Hepatocyte (in vitro differentiated cells): Measurements from ENCODE around the gene ADGRL3. TPM values are rescaled to one million over a fixed set of nuclear protein-coding genes. Genes with fewer than 3 reads are reported as not detected.

Experiments
- DNase-seq: peaks from one replicate; pipeline ENCODE4 v3.0.0-alpha.2; 2016; ENCODE audit warnings: low spot score
- H2AFZ ChIP-seq: fragments of 200-600 bp; sonication (generic); 2 replicates; pipeline ENCODE4 v1.6.0; 2016; ENCODE audit warnings: antibody characterized with exemption, mild to moderate bottlenecking
- H3K27ac ChIP-seq: fragments of 200-600 bp; sonication (generic); 2 replicates; pipeline ENCODE4 v1.5.1; 2016; ENCODE audit warnings: mild to moderate bottlenecking
- H3K27me3 ChIP-seq: fragments of 200-600 bp; sonication (generic); 2 replicates; pipeline ENCODE4 v1.6.1; 2016
- H3K36me3 ChIP-seq: fragments of 200-600 bp; sonication (generic); replicated peaks from 2 replicates; pipeline ENCODE4 v1.5.1; 2016; ENCODE audit warnings: low read depth; ENCODE audit not compliant: insufficient read depth
- H3K4me1 ChIP-seq: fragments of 200-600 bp; sonication (generic); 2 replicates; pipeline ENCODE4 v1.5.1; 2016; ENCODE audit warnings: mild to moderate bottlenecking, moderate library complexity; ENCODE audit not compliant: insufficient read depth
- H3K4me2 ChIP-seq: fragments of 200-600 bp; sonication (generic); 2 replicates; pipeline ENCODE4 v1.6.0; 2016
- H3K4me3 ChIP-seq: fragments of 200-600 bp; sonication (generic); 2 replicates; pipeline ENCODE4 v1.5.1; 2016; ENCODE audit warnings: mild to moderate bottlenecking
- H3K79me2 ChIP-seq: fragments of 200-600 bp; sonication (generic); 2 replicates; pipeline ENCODE4 v1.6.0; 2017; ENCODE audit warnings: mild to moderate bottlenecking
- H3K9me2 ChIP-seq: fragments of 200-600 bp; sonication (generic); replicated peaks from 2 replicates; pipeline ENCODE4 v1.6.0; 2017; ENCODE audit warnings: mild to moderate bottlenecking; ENCODE audit not compliant: insufficient read depth
- H3K9me3 ChIP-seq: fragments of 200-600 bp; sonication (generic); 2 replicates; pipeline ENCODE4 v1.5.1; 2016; ENCODE audit warnings: low read depth, mild to moderate bottlenecking
- H4K20me1 ChIP-seq: fragments of 200-600 bp; sonication (generic); 2 replicates; pipeline ENCODE4 v1.6.0; 2016; ENCODE audit warnings: mild to moderate bottlenecking; ENCODE audit not compliant: insufficient read depth, poor library complexity, severe bottlenecking
- EZH2 ChIP-seq: fragments of 200-600 bp; sonication (generic); IDR thresholded peaks from 2 replicates; pipeline ENCODE4 v1.6.1; 2016; ENCODE audit warnings: antibody characterized with exemption, mild to moderate bottlenecking, borderline replicate concordance
- EZH2phosphoT487 ChIP-seq: fragments of 200-600 bp; sonication (generic); IDR thresholded peaks from one replicate; pipeline ENCODE4 v1.6.1; 2018; ENCODE audit warnings: antibody characterized with exemption, mild to moderate bottlenecking, low read depth, moderate library complexity; ENCODE audit not compliant: unreplicated experiment, severe bottlenecking
- WGBS: methylation state at CpG from one replicate; pipeline ENCODE4 v1.1.6; 2016; ENCODE audit warnings: low lambda C conversion rate; ENCODE audit errors: missing lambda C conversion rate; 5-methylcytosine and 5-hydroxymethylcytosine counted together
- polyA plus RNA-seq: library from polyadenylated mRNA; unstranded; fragments of >200 nt; fragmentation: Nextera tagmentation; extraction: Ambion mirVana; gene quantifications from 2 replicates; pipeline ENCODE4 v1.2.1, GENCODE V29; 2016
- total RNA-seq: library from RNA; depleted of rRNA; stranded (reverse); fragments of >200 nt; gene quantifications from 2 replicates; pipeline ENCODE4 v1.2.3, GENCODE V29; 2014
- TF ChIP-seq, protein P1 (sequence below): fragments of 200-600 bp; sonication (generic); IDR thresholded peaks from 2 replicates; pipeline ENCODE4 v1.5.1; 2016; ENCODE audit warnings: antibody characterized with exemption, mild to moderate bottlenecking; ENCODE audit not compliant: poor library complexity

ADGRL3 gene
- total and polyA plus RNA-seq, 2 experiments from 2014 or later, result 4.4 to 21.2 TPM

DNA sequence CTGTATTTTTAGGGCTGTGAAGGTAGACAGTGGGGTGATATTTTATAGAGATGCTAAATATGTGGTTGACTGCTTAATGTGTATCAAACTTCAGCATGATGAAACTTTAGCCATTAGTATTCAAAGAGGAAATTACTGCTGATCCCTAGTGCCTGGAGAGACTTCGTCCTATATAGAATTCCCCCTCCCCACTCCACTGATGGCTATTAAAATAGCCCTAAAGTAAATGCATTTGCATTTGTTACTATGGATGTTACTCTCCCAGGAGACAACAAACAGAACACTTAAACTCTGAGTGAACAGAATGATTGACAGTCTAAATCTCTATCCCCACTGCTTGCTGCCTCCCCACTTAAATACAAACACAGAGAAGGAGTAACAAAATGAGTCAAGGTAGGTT is 39.1 kb downstream of the ADGRL3 start:
- 65% methylated on average over 1 of the region's 1 CpG for WGBS
- peaks cover 5% of the 10 kb centered on the region for H4K20me1 ChIP-seq
- H3K9me2 ChIP-seq, result no peaks in the 10 kb centered on the region
- H3K9me3 ChIP-seq, result no peaks in the 10 kb centered on the region
- H3K36me3 ChIP-seq, result no peaks in the 10 kb centered on the region
- DNase-seq, result no peak
- no peak overlapping the region for H2AFZ ChIP-seq
- H3K27ac ChIP-seq, result no peak overlapping the region
- H3K4me2 ChIP-seq, result no peak overlapping the region
- H3K27me3 ChIP-seq, result no peaks in the 10 kb centered on the region
- H3K4me1 ChIP-seq, result no peaks in the 10 kb centered on the region
- no peak overlapping the region for H3K4me3 ChIP-seq
- TF ChIP-seq EZH2phosphoT487 (no peak), EZH2 (no peak)
- TF ChIP-seq, protein P1, sequence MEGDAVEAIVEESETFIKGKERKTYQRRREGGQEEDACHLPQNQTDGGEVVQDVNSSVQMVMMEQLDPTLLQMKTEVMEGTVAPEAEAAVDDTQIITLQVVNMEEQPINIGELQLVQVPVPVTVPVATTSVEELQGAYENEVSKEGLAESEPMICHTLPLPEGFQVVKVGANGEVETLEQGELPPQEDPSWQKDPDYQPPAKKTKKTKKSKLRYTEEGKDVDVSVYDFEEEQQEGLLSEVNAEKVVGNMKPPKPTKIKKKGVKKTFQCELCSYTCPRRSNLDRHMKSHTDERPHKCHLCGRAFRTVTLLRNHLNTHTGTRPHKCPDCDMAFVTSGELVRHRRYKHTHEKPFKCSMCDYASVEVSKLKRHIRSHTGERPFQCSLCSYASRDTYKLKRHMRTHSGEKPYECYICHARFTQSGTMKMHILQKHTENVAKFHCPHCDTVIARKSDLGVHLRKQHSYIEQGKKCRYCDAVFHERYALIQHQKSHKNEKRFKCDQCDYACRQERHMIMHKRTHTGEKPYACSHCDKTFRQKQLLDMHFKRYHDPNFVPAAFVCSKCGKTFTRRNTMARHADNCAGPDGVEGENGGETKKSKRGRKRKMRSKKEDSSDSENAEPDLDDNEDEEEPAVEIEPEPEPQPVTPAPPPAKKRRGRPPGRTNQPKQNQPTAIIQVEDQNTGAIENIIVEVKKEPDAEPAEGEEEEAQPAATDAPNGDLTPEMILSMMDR, result no peak
- no peaks in the 10 kb centered on the region for H3K79me2 ChIP-seq

DNA sequence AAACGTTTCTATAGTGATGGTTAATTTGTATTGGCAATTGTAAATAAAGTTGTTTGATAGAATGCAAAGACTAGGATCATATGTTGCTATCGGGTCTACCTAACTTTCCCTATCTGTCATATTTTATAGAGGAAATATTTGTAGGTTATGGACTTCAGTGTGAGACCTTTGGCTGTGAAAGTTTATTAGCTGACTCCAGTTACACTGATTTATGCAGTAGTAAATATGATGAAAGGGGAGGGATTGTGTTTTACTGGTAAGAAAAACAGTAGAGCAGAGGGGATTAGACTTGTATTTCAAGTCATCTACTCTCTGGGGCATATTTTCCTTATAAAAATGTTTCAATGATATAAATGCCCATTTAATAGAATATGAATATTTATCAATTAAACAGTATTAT is 43.8 kb downstream of the ADGRL3 start:
- Histone ChIP-seq H3K4me3 (no peak overlapping the region), H2AFZ (no peak overlapping the region), H3K27me3 (no peaks in the 10 kb centered on the region), H4K20me1 (peaks cover 3% of the 10 kb centered on the region), H3K9me3 (no peaks in the 10 kb centered on the region), H3K9me2 (no peaks in the 10 kb centered on the region), H3K27ac (no peak overlapping the region), H3K79me2 (no peaks in the 10 kb centered on the region), H3K4me1 (no peaks in the 10 kb centered on the region), H3K36me3 (no peaks in the 10 kb centered on the region), H3K4me2 (no peak overlapping the region)
- TF ChIP-seq EZH2, result no peak
- TF ChIP-seq, protein P1, result no peak
- TF ChIP-seq EZH2phosphoT487, result no peak
- no peak for DNase-seq
- whole genome bisulfite sequencing, result 45% methylated on average over 2 of the region's 2 CpGs

DNA sequence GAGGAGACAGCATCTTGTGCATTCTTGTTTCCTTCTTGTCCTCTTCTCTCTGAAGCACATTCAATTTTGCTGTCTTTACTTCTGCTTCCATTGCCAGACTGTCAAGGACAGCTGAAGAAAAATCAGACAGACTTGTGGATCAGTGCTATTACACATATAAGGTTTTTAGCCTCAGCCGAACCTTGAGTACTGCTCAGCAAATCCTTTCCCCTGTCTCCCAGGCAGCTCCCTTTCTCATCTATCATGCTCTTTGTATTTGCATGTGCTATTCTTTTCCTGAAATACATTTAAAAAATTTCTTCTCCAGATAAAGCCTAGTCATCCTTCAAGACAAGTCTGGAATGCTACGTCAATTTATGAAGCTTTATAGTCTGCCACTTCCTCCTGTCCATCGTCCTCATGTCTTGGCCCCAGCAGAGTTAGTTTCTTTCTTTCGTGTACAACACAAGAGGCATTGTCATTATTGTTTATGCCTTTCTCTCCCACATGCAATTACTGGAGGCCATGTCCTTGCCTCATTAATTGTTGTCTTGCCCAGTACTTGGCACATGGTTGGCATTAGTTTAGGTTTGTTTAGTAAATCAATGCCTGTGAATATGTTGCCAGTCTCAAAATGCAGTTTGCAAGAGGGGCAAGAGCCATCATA is 45.1 kb downstream of the ADGRL3 start:
- 68% methylated on average over 4 of the region's 4 CpGs for WGBS
- no peaks in the 10 kb centered on the region for H3K27me3 ChIP-seq
- H3K9me3 ChIP-seq, result no peaks in the 10 kb centered on the region
- H2AFZ ChIP-seq, result no peak overlapping the region
- no peaks in the 10 kb centered on the region for H3K36me3 ChIP-seq
- no peaks in the 10 kb centered on the region for H3K4me1 ChIP-seq
- no peak for TF ChIP-seq EZH2
- TF ChIP-seq, protein P1, result no peak
- no peak for TF ChIP-seq EZH2phosphoT487
- no peak overlapping the region for H3K4me3 ChIP-seq
- H4K20me1 ChIP-seq, result peaks cover 3% of the 10 kb centered on the region
- no peaks in the 10 kb centered on the region for H3K79me2 ChIP-seq
- H3K9me2 ChIP-seq, result no peaks in the 10 kb centered on the region
- H3K27ac ChIP-seq, result no peak overlapping the region
- DNase-seq, result no peak
- H3K4me2 ChIP-seq, result no peak overlapping the region
